NCI-H526 (cell line): ENCODE measurements around the gene NLRP1.
A peak's percentile ranks its signal among the peaks of the same experiment; 100 is the strongest.
"Not testable (repeated sequence)": the region's sequence is repeated elsewhere in the genome, so short reads cannot be mapped to it uniquely, and the experiment has no call there.

ENCODE experiments used
- DNase-seq, 2 experiments: peaks; one replicate each; lab custom pipeline; 2025; lab: John Stamatoyannopoulos, UW

Gene NLRP1

DNA sequence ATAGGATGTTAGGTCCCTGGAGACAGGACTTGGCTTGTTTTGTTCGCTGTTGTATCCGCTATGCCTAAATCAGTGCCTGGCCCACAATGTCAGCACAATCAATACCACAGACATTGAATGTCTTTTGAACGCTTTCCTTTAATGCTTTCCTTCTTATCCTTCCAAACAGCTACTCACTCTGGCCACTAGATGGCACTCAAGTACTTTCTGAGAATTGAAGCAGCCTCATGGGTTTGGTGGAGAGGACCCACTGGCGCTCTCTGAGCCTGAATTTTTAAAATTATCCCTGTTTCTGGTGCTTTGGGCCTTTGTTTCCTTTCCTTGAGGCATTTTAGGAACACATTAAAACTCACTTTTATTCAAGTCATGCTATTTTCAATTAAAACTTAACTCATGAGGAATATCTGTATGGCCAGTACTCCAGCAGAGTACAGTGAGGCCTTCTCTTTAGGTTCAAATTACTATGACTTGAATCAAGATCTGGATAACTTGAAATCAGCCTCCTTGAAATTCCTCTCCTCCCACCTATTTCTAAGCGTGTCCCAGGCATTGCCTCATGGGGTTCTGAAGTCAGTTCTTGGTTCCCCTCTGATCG, 3.2 kb upstream of the NLRP1 start:
- peak; percentile 65 to 79 for DNase-seq

DNA sequence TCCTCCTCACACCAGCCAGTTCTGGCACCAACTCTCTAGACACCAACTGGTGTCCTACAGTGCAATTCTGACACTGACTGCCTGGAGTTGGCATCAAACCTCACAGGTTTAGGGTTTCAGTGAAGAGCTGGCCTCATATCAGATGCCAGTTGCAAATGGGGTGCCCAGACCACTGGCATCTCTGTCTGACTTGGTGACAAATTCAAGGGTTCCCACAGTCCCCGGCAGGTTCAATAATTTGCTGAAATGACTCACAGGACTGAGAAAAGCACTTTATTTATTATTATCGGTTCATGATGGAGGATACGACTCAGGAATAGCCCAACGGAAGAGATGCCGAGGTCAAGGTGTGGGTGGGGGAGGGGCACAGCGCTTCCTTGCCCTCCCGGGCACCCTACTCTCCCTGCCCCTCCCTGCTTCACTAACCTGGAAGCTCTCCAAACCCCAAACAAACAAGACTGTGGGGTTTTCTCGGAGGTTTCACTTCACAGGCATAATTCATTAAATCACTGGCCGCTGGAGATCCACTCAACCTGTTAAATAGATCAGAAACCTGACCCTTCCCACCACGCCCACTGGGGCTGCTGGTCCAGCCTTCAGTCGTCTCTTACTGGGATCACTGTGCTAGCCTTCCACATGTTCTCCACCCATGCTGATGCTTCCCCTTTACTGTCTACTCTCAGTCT, 1.7 kb upstream of the NLRP1 start:
- peak in 1 of 2 experiments; percentile 12 for DNase-seq

DNA sequence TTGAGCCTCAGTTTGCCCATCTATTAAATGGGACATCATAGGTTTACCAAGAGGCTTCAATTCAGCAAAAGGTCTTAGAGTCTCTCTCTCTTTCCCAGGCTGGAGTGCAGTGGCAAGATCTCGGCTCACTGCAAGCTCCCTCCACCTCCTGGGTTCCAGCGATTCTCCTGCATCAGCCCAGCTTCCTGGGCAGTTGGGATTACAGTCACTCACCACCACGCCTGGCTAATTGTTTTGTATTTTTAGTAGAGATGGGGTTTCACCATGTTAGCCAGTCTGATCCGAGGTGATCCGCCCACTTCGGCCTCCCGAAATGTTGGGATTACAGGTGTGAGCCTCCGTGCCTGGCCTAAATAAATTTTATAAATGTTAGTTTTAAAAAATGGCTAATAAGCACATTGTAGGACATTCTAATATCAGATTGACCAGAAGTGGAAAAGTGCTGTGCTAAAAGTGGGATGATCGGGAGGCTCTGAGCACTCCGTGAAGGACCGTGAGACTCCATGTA, 1.0 kb upstream of the NLRP1 start:
- no peak for DNase-seq

DNA sequence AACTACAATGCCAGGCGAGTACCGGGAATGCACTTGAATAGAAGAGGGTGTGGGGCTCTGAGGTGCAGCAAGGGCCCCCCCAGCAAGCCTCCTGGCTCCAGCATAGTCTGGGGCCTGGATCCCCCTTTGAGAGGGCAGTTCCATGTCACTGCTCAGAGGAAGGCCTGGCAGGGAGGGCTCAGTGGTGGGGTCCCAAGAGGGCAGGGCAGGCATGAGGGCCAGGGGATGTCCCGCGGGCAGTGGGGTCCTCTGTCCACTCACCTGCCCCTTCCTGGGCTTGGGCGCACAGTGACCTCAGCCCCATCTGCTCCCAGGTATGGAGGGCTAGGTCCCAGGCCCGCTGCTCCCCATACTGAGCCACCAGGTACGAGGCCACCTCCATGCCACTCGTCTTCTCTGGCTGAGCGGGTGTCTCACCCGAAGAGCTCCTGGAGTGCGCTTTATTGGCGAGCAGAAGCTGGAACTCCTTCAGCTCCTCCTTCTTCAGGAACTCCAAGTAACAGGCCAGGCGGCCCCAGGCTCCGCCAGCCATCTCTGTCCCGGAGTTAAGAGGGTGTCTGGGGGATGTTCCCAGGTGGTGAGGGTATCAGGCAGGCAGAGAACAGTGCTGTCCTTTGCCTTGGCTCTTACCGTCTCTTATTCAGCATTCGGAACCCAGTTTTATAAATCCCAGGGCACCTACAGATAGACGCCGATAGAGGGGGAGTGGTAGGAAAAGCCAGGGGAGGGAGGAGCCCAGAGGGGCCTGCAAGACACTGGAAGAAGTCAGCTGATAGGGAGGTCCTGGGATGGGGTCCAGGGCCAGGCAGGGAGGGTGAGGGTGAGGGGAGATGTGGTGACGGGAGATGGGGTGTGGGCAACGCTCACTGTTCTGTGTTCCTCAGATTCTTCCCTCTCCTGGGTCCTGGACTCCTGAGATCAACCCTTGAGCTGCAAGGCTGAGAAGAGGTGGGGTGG, 605 bp downstream of the NLRP1 start:
- no peak for DNase-seq

DNA sequence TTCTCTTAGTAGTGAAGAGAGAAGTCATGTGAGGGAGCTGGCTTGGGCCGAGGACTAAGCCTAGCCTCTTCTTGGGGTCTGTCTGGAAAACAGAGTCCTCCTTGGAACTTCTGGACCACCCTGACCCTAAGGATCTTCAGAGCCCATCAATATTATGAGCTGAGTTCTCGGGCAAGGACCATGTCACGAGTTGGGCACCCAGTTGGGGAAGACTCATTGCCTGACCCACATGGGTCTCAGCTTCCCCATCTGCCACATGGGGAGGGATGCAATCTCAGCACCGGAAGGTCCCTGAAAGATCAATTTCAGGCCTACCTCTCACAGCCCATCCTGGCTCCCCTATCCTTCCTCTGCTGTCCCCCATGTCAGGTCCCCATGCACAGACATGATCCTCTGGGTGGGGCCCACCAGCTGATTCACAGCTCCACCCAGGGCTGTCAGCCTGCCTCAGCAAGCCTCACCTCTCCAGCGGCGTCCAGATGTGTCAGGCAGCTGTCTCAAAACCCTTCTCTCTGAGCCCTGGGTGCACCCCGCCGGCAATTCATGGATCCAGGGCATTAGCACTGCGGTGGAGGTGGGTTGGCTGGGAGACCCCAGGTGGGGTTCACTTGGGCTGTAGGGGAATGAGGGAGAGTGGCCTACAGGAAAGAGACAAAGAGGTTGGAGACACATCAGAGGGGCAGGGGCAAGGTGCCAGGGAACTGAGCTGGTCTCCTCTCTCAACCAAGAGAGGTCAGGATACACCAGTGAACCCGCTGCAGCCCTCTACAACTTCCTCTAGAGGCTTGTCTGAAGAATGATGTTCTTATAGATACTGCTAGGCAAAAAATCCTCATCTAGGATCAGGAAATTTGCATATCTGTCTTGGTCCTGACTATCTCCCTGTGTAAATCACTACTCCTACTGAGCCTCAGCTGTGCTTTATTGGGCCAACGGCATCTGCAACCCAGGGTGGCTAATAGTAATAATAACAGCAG, 1.8 kb downstream of the NLRP1 start:
- peak in 1 of 2 experiments; percentile 27 for DNase-seq

DNA sequence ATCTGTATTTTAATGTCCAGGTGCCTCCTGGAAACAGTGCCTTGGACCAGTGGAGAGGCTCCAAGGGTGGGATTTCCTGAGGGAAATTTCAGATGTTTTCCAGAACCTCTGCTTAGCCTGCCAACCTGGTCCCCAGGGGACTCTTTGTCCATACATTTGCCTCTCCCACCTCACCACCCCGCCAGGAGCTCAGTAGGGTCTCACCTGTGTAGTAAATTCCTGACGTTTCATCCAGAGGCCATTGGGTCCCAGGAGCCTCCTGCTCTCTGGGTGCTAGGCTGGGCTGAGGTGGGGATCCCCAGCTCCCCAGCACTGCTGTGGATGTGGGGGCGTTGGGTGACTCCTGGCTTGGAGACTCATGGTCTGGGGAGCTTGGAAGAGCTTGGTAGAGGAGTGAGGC, 2.7 kb downstream of the NLRP1 start:
- no peak for DNase-seq

DNA sequence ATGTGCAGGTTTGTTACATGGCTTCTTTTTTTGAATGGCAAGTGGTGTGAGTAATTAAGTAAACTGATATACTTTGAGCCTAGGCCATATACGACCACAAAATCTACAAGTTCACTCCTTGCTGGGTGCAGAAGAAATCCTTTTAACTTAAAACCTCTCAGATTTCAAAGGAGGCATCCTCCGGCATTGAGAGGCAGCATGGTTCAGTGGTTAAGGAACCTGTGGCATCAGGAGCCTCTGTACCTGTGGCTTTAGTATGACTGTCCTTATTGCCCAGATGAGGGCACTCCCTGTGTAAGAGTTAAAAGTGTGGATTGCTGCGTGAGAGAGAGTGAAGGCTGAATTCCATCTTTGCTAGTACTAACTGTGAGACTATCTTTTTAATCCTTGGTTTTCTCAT, 3.3 kb downstream of the NLRP1 start:
- no peak for DNase-seq

DNA sequence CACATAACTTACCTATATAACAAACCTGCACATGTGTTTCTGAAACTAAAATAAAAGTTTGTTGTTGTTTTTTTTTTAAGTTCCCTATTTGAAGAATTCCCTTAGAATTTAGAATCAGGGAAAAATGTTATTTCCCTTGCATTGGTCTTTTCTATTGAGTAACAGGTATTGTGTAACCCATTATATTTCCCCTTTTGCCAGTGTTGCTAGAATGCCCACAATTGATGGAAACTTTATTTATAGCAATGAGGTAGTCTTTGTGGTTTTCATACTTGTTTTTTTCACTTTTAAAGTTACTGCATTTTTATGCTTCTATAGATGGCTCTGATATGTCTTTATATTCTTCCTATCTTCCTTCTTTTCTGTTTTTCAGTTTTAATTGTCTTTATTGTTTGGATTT, 3.9 kb downstream of the NLRP1 start:
- no peak for DNase-seq

DNA sequence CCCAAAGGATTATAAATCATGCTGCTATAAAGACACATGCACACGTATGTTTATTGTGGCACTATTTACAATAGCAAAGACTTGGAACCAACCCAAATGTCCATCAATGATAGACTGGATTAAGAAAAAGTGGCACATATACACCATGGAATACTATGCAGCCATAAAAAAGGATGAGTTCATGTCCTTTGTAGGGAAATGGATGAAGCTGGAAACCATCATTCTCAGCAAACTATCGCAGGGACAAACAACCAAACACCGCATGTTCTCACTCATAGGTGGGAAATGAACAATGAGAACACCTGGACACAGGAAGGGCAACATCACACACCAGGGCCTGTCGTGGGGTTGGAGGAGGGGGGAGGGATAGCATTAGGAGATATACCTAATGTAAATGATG, 5.5 kb downstream of the NLRP1 start:
- not testable (repeated sequence) for DNase-seq

DNA sequence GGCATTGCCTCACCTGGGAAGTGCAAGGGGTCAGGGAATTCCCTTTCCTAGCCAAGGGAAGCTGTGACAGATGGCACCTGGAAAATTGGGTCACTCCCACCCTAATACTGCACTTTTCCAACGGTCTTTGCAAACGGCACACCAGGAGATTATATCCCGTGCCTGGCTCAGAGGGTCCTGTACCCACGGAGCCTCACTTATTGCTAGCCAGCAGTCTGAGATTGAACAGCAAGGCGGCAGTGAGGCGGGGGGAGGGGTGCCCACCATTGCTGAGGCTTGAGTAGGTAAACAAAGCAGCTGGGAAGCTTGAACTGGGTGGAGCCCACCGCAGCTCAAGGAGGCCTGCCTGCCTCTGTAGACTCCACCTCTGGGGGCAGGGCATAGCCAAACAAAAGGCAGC, 11.3 kb downstream of the NLRP1 start:
- DNase-seq = not testable (repeated sequence)

DNA sequence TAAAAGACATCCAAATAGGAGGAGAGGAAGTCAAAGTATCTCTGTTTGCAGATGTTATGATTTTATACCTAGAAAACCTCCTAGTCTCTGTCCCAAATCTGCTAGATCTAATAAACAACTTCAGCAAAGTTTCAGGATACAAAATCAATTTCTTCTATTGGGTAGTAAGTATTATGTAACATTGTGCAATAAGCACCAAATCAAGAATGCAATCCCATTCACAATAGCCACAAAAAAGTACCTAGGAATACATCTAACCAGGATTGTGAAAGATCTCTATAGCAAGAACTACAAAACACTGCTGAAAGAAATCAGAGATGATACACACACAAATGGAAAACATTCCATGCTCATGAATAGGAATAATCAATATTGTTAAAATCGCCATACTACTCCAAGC, 13.0 kb downstream of the NLRP1 start:
- DNase-seq = no peak

DNA sequence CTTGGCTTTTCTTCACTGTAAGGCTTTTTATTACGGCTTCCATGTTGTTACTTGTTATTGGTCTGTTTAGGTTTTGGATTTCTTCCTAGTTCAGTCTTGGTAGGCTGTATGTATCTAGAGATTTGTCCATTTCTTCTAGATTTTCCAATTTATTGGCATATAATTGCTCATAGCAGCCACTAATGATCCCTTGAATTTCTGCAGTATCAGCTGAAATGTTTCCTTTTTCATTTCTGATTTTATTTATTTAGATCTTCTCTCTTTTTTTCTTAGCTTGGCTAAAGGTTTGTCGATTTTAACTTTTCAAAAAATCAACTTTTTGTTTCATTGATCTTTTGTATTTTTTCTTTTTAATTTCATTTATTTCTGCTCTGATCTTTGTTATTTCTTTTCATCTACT, 18.5 kb downstream of the NLRP1 start:
- DNase-seq = no peak

DNA sequence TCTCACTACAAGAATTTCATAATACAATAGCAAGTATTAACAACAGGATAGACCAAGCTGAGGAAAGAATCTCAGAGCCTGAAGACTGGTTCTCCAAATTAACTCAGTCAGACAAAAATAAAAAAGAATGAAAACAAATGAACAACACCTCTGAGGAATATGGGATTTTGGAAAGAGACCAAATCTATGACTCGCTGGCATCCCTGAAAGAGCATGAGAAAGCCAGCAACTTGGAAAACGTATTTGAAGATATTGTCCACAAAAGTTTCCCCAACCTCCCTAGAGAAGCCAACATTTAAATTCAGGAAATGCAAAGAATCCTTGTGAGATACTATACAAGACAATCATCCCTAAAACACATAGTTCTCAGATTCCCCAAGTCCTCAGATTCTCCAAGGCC, 20.9 kb downstream of the NLRP1 start:
- no peak for DNase-seq

DNA sequence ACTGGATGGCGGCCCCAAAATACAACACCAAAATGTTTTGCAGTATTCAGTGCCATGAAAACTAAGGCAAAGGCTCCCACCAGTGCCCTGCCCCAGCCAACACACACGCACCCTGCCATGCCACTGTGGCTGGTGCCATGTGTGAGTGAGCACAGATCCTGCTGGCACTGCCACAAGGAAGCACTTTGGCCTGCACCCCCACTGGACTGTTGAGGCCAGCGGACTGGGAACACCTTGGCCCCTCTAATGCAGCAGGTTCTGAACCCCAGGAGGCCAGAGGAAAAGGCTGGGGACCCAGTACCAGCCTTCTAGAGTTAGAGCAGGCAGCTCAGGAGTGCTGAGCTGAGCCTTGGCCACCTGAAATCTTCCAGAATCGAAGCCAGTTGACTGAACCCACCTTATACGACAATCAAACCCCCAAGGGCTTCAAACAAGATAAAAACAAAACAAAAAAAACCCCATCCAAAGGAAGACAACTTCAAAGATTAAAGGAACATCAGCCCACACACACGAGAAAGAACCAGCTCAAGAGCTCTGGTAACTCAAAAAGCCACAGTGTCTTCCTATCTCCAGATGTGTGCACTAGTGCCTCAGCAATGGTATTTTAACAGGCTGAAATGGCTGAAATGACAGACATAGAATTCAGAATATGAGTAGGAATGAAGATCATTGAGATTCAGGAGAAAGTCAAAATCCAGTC, 21.5 kb downstream of the NLRP1 start:
- no peak for DNase-seq

DNA sequence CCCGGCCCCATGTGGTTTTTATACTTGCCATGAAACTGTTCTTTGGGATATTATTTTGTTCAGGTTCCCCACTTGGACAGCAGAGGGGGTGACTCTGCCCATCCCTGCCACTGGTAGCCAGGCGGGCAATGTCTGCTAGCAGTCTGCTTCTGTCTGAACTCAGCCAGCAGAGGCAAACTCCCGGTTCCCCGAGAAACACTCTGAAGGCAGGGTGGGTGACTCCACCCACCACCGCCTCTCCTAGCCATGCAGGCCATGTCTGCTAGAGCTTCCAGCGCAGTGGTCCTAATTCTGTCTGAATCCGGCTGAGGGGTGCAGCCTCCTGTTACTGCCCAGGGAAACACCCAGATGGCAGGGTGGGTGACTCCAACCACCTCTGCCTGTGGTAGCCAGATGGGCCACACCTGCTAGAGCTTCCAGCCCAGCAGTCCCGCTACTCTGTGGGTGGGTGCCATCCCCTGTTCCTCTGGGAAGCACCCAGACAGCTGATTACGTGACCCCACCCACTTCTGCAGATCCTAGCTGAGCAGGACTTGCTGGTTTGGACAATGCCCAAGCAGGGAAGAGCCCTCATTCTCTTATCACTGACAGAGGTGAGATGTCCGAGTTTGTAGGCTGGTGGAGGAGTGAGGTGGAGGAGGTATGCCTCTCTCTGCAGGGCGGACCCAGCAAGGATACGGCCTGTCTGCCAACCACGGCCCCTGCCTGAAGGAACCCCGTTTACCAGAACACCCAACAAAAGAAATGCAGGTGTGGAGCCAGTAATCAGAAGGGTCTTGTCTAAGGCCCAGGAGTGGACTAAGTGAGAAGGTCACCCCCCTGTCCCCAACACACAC, 22.4 kb downstream of the NLRP1 start:
- DNase-seq = no peak

DNA sequence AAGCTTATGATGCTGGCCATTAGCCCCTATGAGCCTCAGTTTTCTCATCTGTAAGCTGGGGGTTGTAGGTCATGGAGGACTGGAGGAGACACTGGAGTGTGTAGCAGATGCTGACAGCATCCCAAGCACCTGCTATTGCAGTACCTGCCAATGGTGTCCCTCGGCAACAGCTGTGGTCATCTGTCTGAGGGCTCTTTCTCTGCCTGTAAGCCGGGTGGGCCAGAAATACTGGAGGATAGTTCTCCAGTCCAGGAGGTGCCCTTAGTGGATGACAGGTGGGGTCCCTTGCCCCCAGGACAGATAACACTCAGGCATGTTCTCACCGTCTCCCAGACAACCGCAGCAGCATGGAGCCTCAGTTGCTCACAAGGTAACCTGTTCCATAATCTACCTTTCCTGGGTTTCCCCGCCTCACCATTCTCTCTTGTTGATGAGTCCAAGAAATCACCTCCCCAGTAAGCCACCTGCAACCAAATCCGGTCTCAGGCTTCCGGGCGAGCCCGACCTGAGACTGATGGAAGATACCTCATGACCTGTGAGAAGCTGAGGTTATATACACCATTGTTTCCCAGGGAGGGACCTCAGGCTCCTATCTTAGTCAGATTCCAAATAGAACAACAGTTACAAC, 23.8 kb downstream of the NLRP1 start:
- no peak for DNase-seq

DNA sequence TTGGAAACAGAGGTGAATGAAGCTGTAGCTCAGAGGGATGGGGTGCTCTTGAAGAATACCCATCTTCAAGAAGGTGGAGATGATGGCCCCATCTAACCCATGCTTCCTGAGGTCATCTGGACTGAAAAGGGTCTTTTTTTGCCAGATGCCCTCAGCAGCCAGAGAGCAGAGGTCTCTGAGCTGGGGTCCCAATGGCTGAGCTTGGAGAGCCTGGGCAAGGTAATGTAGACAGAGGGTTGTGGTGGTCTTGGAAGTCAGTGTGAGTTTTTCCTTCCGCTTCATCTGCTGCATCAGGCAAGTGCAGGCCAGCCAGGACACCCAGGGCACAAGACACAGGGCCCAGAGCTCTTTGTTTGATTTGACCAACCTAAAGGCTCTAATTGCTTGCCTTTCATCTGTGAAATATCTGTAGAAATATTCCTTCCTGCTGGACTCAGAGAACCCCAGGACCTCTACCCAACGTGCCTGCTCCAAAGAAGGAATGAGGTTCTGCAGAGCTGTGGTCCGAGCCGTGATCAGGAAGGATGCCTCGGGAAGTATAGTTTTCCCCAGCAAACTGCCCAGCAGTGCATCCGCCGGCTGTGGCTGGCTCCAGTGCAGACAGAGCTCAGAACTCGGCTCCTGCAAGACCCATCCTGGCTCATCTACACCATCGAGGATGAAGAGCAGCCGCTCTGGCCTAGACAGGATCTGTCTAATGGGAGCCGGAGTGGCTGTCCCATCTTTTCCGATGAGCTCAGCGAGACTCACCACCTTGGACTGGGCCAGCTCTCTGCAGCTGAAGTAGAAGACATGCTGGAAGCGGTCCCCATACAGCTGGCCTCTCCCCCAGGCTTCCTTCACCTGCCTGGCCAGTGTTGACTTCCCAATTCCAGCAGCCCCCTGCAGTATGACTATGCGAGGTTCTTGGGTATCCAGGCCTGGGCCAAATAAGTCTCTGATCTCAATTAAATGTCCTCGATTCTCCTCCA, 25.2 kb downstream of the NLRP1 start:
- no peak for DNase-seq

DNA sequence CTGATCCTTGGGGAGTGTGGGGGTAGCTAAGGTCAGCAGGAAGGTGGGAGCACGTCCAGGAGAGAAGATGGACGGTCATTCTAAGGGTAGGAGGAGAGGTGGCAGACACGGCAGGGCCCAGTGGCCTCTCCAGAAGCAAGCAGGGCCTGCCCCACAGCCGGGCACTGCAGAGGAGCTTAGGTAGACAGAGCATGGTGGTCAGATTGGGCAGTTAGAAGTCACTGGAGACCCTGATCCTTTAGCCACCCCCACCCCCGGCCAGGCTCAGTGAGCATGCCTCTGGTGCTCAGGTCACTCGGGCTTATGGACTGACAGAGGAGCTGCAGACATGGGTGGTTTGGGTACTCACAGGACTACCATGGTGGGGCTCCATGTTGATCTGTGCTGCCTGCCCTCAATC, 26.3 kb downstream of the NLRP1 start:
- DNase-seq = no peak
